Vagina (tissue), 2 donors: ENCODE data around the gene OR2W1. TPM values are rescaled to one million over a fixed set of nuclear protein-coding genes. Genes with fewer than 3 reads are reported as not detected.

Source experiments
- DNase-seq, 2 donors: peaks; one replicate each; pipeline ENCODE4 v3.0.0-alpha.2; 2017; ENCODE audit errors: extremely low spot score in 2 of 2
- H3K27ac ChIP-seq: fragments of 200-600 bp; sonication (generic); one replicate; pipeline ENCODE4 v1.5.1; 2019
- H3K27me3 ChIP-seq: fragments of 200-600 bp; sonication (generic); one replicate; pipeline ENCODE4 v1.5.1; 2019
- H3K36me3 ChIP-seq, 2 donors: fragments of 200-600 bp; sonication (generic); one replicate each; pipeline ENCODE4 v1.5.1; 2017 to 2019
- H3K4me1 ChIP-seq: fragments of 200-600 bp; sonication (generic); one replicate; pipeline ENCODE4 v1.5.1; 2019
- H3K4me3 ChIP-seq, 2 donors: fragments of 200-600 bp; sonication (generic); 1 replicate in 1 of 2; 2 replicates in 1 of 2; pipeline ENCODE4 v1.5.1; 2016 to 2019
- H3K9me3 ChIP-seq: fragments of 200-600 bp; sonication (generic); one replicate; pipeline ENCODE4 v1.5.1; 2019
- POLR2A ChIP-seq, 2 donors: fragments of 450-650 bp; IDR thresholded peaks; one replicate each; pipeline ENCODE4 v1.6.1; 2017; ENCODE audit warnings: antibody characterized with exemption in 2 of 2, mild to moderate bottlenecking in 2 of 2, moderate library complexity in 2 of 2
- POLR2AphosphoS5 ChIP-seq, 2 donors: sonication (generic); formaldehyde crosslinking; IDR thresholded peaks; one replicate each; pipeline ENCODE4 v1.9.0; 2017; ENCODE audit warnings: antibody characterized with exemption in 2 of 2, mild to moderate bottlenecking in 2 of 2, low read depth in 1 of 2; ENCODE audit not compliant: insufficient read depth in 1 of 2
- intact Hi-C: fragments of 100-400 bp; cut with DNase I; formaldehyde crosslinking; loops from one replicate; pipeline ENCODE4 v1.15.1; 2023
- total RNA-seq: library from RNA; depleted of rRNA; stranded (reverse); fragments of >200 nt; gene quantifications from one replicate; pipeline ENCODE4 v1.2.3, GENCODE V29; 2016
- TF ChIP-seq, protein P1 (sequence below), 3 experiments: fragments of 450-650 bp in 2 of 3; fragments of 200-600 bp in 1 of 3; sonication (generic) in 1 of 3; IDR thresholded peaks; one replicate each; pipeline ENCODE4 v1.5.1; 2017 to 2019; ENCODE audit warnings: antibody characterized with exemption in 3 of 3, mild to moderate bottlenecking in 2 of 3, moderate library complexity in 2 of 3

The OR2W1 gene
- total RNA-seq, 1 donor from 2014 or later: not detected

DNA sequence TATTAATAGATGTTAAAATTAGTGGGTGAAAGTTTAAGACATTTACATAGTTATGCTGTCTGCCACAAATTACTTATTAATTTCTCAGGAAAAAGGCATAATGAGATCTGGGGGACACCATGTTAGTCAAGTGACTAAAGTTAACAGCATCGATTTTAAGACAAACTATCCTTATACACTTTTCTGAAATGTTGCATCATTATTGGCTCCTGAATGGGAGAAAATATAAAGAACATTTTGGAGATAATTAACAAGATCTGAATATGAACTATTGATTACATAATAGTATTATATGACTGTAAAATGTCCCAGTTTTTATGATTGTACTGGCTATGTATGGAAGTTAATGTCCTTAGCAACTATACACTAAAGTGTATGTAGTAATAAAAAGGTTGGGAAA, 34.2 kb upstream of the OR2W1 start:
- intact Hi-C loops: no loop called here
- no peaks in the 10 kb centered on the region for H3K9me3 ChIP-seq
- no peaks in the 10 kb centered on the region for H3K36me3 ChIP-seq
- H3K4me3 ChIP-seq: no peak overlapping the region
- H3K27me3 ChIP-seq: no peaks in the 10 kb centered on the region
- TF ChIP-seq POLR2A (IDR thresholded peaks at IDR 0.05) (no peak), POLR2AphosphoS5 (IDR thresholded peaks at IDR 0.05; ENCODE audit: insufficient read depth in 1 of 2, low read depth in 1 of 2) (no peak)
- TF ChIP-seq, protein P1, sequence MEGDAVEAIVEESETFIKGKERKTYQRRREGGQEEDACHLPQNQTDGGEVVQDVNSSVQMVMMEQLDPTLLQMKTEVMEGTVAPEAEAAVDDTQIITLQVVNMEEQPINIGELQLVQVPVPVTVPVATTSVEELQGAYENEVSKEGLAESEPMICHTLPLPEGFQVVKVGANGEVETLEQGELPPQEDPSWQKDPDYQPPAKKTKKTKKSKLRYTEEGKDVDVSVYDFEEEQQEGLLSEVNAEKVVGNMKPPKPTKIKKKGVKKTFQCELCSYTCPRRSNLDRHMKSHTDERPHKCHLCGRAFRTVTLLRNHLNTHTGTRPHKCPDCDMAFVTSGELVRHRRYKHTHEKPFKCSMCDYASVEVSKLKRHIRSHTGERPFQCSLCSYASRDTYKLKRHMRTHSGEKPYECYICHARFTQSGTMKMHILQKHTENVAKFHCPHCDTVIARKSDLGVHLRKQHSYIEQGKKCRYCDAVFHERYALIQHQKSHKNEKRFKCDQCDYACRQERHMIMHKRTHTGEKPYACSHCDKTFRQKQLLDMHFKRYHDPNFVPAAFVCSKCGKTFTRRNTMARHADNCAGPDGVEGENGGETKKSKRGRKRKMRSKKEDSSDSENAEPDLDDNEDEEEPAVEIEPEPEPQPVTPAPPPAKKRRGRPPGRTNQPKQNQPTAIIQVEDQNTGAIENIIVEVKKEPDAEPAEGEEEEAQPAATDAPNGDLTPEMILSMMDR (IDR thresholded peaks at IDR 0.05): no peak
- no peak overlapping the region for H3K27ac ChIP-seq
- H3K4me1 ChIP-seq: no peaks in the 10 kb centered on the region
- no peak for DNase-seq

GRCh38 chr6:29071831-29072723, 27.1 kb upstream of the OR2W1 start:
- H3K4me1 ChIP-seq: no peaks in the 10 kb centered on the region
- TF ChIP-seq, protein P1 (IDR thresholded peaks at IDR 0.05): no peak
- TF ChIP-seq POLR2A (IDR thresholded peaks at IDR 0.05): no peak
- no peak for TF ChIP-seq POLR2AphosphoS5 (IDR thresholded peaks at IDR 0.05; ENCODE audit: insufficient read depth in 1 of 2, low read depth in 1 of 2)
- no peak for DNase-seq
- intact Hi-C loops: no loop called here
- no peak overlapping the region for H3K4me3 ChIP-seq
- no peaks in the 10 kb centered on the region for H3K9me3 ChIP-seq
- H3K27me3 ChIP-seq: no peaks in the 10 kb centered on the region
- H3K36me3 ChIP-seq: no peaks in the 10 kb centered on the region
- no peak overlapping the region for H3K27ac ChIP-seq

GRCh38 chr6:29051680-29052079, 6.7 kb upstream of the OR2W1 start:
- TF ChIP-seq POLR2A (IDR thresholded peaks at IDR 0.05): no peak
- TF ChIP-seq, protein P1 (IDR thresholded peaks at IDR 0.05): no peak
- TF ChIP-seq POLR2AphosphoS5 (IDR thresholded peaks at IDR 0.05; ENCODE audit: insufficient read depth in 1 of 2, low read depth in 1 of 2): no peak
- H3K9me3 ChIP-seq: no peaks in the 10 kb centered on the region
- H3K4me3 ChIP-seq: no peak overlapping the region
- no peak overlapping the region for H3K27ac ChIP-seq
- no peak for DNase-seq
- H3K4me1 ChIP-seq: no peaks in the 10 kb centered on the region
- intact Hi-C loops: no loop called here
- H3K27me3 ChIP-seq: no peaks in the 10 kb centered on the region
- no peaks in the 10 kb centered on the region for H3K36me3 ChIP-seq

GRCh38 chr6:29035951-29036350, 9.0 kb downstream of the OR2W1 start:
- no peaks in the 10 kb centered on the region for H3K9me3 ChIP-seq
- no peak for DNase-seq
- intact Hi-C loops: no loop called here
- H3K36me3 ChIP-seq: no peaks in the 10 kb centered on the region
- H3K4me3 ChIP-seq: no peak overlapping the region
- no peaks in the 10 kb centered on the region for H3K4me1 ChIP-seq
- TF ChIP-seq, protein P1 (IDR thresholded peaks at IDR 0.05): no peak
- TF ChIP-seq POLR2AphosphoS5 (IDR thresholded peaks at IDR 0.05; ENCODE audit: insufficient read depth in 1 of 2, low read depth in 1 of 2) (no peak), POLR2A (IDR thresholded peaks at IDR 0.05) (no peak)
- H3K27me3 ChIP-seq: no peaks in the 10 kb centered on the region
- H3K27ac ChIP-seq: no peak overlapping the region

DNA sequence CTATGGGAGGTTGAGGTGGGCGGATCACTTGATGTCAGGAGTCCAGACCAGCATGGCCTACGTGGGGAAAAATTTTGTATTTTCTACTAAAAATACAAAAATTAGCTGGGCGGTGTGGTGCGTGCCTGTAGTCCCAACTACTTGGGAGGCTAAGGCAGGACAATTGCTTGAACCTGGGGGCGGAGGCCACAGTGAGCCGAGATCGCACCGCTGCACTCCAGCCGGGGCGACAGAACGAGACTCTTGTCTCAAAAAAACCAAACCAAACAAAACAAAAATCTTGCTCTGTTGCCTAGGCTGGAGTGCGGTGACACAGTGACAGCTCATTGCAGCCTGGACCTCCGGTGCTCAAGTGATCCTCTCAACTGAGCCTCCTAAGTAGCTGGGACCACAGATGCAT, 16.2 kb downstream of the OR2W1 start:
- no peak for TF ChIP-seq POLR2A (IDR thresholded peaks at IDR 0.05)
- Histone ChIP-seq H3K27me3 (no peaks in the 10 kb centered on the region), H3K4me3 (no peak overlapping the region), H3K27ac (no peak overlapping the region), H3K9me3 (no peaks in the 10 kb centered on the region), H3K36me3 (no peaks in the 10 kb centered on the region), H3K4me1 (no peaks in the 10 kb centered on the region)
- no peak for DNase-seq
- intact Hi-C loops: no loop called here
